HepG2 (cell line): ENCODE results near the gene PYCARD. TPM values are rescaled to one million over a fixed set of nuclear protein-coding genes. Genes with fewer than 3 reads are reported as not detected.

Experiments
- ATF7-NPFF ChIP-seq: sonication (generic); formaldehyde crosslinking; IDR thresholded peaks from 2 replicates; pipeline ENCODE4 v1.8.1; 2023; ENCODE audit warnings: mild to moderate bottlenecking, low read depth, missing genetic modification reagents, moderate library complexity
- CBFB ChIP-seq: sonication (generic); formaldehyde crosslinking; IDR thresholded peaks from 2 replicates; pipeline ENCODE4 v1.4.0; 2020; ENCODE audit warnings: missing genetic modification reagents
- CEBPG ChIP-seq: IDR thresholded peaks from 2 replicates; pipeline ENCODE4 v1.6.1; 2016
- CREM ChIP-seq, 2 experiments: sonication (generic) in 1 of 2; formaldehyde crosslinking in 1 of 2; IDR thresholded peaks; 2 replicates each; pipeline versions ENCODE4 v1.4.0 to v1.6.1; 2016 to 2020; ENCODE audit warnings: antibody characterized with exemption in 1 of 2, mild to moderate bottlenecking in 1 of 2, missing genetic modification reagents in 1 of 2
- EEA1 ChIP-seq: sonication (generic); formaldehyde crosslinking; IDR thresholded peaks from 2 replicates; pipeline ENCODE4 v1.5.1; 2020; ENCODE audit warnings: mild to moderate bottlenecking, missing genetic modification reagents, borderline replicate concordance
- ELF1 ChIP-seq: sonication (generic); formaldehyde crosslinking; IDR thresholded peaks from 2 replicates; pipeline ENCODE4 v1.4.0; 2020; ENCODE audit warnings: missing genetic modification reagents
- GFI1 ChIP-seq: sonication (generic); formaldehyde crosslinking; IDR thresholded peaks from 2 replicates; pipeline ENCODE4 v1.5.0; 2020; ENCODE audit warnings: missing genetic modification reagents, mild to moderate bottlenecking, borderline replicate concordance
- IRF2 ChIP-seq: IDR thresholded peaks from 2 replicates; pipeline ENCODE4 v1.6.1; 2018; ENCODE audit warnings: missing genetic modification reagents, missing compliant biosample characterization
- ISL2 ChIP-seq: sonication (generic); formaldehyde crosslinking; IDR thresholded peaks from 2 replicates; pipeline ENCODE4 v1.5.0; 2020; ENCODE audit warnings: missing genetic modification reagents
- KLF9 ChIP-seq: IDR thresholded peaks from 2 replicates; pipeline ENCODE4 v1.6.1; 2016; ENCODE audit warnings: low read depth
- LCORL ChIP-seq, 2 experiments: fragments of 450-650 bp in 1 of 2; sonication (generic) in 1 of 2; formaldehyde crosslinking in 1 of 2; IDR thresholded peaks; 2 replicates each; pipeline versions ENCODE4 v1.5.0 to v1.6.1; 2017 to 2020; ENCODE audit warnings: antibody characterized with exemption in 1 of 2, missing genetic modification reagents in 1 of 2
- MTA1 ChIP-seq: sonication (generic); formaldehyde crosslinking; IDR thresholded peaks from 2 replicates; pipeline ENCODE4 v1.4.0; 2020; ENCODE audit warnings: missing genetic modification reagents, mild to moderate bottlenecking, borderline replicate concordance
- NFKBIZ ChIP-seq: IDR thresholded peaks from 2 replicates; pipeline ENCODE4 v1.6.1; 2018; ENCODE audit warnings: missing genetic modification reagents, missing compliant biosample characterization
- NKX3-1 ChIP-seq: sonication (generic); formaldehyde crosslinking; IDR thresholded peaks from 2 replicates; pipeline ENCODE4 v1.5.0; 2020; ENCODE audit warnings: missing genetic modification reagents
- PAWR ChIP-seq: sonication (generic); formaldehyde crosslinking; IDR thresholded peaks from 2 replicates; pipeline ENCODE4 v1.4.0; 2020; ENCODE audit warnings: missing genetic modification reagents, mild to moderate bottlenecking, borderline replicate concordance
- PAX8 ChIP-seq: sonication (generic); formaldehyde crosslinking; IDR thresholded peaks from 2 replicates; pipeline ENCODE4 v1.8.0; 2022; ENCODE audit warnings: mild to moderate bottlenecking, missing genetic modification reagents, borderline replicate concordance
- RELA ChIP-seq: sonication (generic); formaldehyde crosslinking; IDR thresholded peaks from 2 replicates; pipeline ENCODE4 v1.4.0; 2020; ENCODE audit warnings: missing genetic modification reagents
- RORA ChIP-seq: sonication (generic); formaldehyde crosslinking; IDR thresholded peaks from 2 replicates; pipeline ENCODE4 v1.5.0; 2020; ENCODE audit warnings: mild to moderate bottlenecking, missing genetic modification reagents, moderate library complexity
- TAF15 ChIP-seq: fragments of 200-400 bp; formaldehyde crosslinking; IDR thresholded peaks from one replicate; pipeline ENCODE4 v1.6.1; 2018; ENCODE audit warnings: mild to moderate bottlenecking, low read depth, low read length; ENCODE audit not compliant: poor library complexity, severe bottlenecking
- YEATS4 ChIP-seq: sonication (generic); formaldehyde crosslinking; IDR thresholded peaks from 2 replicates; pipeline ENCODE4 v1.4.0; 2020; ENCODE audit warnings: missing genetic modification reagents, borderline replicate concordance
- ZFP90 ChIP-seq: sonication (generic); formaldehyde crosslinking; IDR thresholded peaks from 2 replicates; pipeline ENCODE4 v1.8.0; 2022; ENCODE audit warnings: missing genetic modification reagents, mild to moderate bottlenecking, inconsistent platforms, borderline replicate concordance
- ZFY ChIP-seq: sonication (generic); formaldehyde crosslinking; IDR thresholded peaks from 2 replicates; pipeline ENCODE4 v1.4.0; 2020; ENCODE audit warnings: missing genetic modification reagents
- ZNF292 ChIP-seq: sonication (generic); formaldehyde crosslinking; IDR thresholded peaks from 2 replicates; pipeline ENCODE4 v1.8.1; 2022; ENCODE audit warnings: mild to moderate bottlenecking, low read depth, missing genetic modification reagents, borderline replicate concordance
- ZNF382 ChIP-seq: sonication (generic); formaldehyde crosslinking; IDR thresholded peaks from 2 replicates; pipeline ENCODE4 v1.5.0; 2020; ENCODE audit warnings: missing genetic modification reagents, mild to moderate bottlenecking, borderline replicate concordance
- ZNF782 ChIP-seq: sonication (generic); formaldehyde crosslinking; IDR thresholded peaks from 2 replicates; pipeline ENCODE4 v1.4.0; 2020; ENCODE audit warnings: missing genetic modification reagents, mild to moderate bottlenecking, borderline replicate concordance
- polyA plus RNA-seq, 8 experiments: library from polyadenylated mRNA; depleted of rRNA in 3 of 8; stranded (reverse) in 7 of 8; unstranded in 1 of 8; fragments of >200 nt; fragmentation: Illumina TruSeq in 4 of 8; extraction: Trizol in 4 of 8; gene quantifications; 2 replicates each; pipeline versions ENCODE4 v1.2.1 to v1.2.3, GENCODE V29; 2011 to 2016; ENCODE audit warnings: low read depth in 4 of 8, missing spikeins in 1 of 8, mixed read lengths in 1 of 8; ENCODE audit not compliant: insufficient read depth in 1 of 8
- total RNA-seq, 5 experiments: library from RNA; depleted of rRNA; stranded (reverse); fragments of >200 nt; fragmentation: Illumina TruSeq; extraction: Trizol; gene quantifications; 2 replicates each; pipeline ENCODE4 v1.2.3, GENCODE V29; 2016; ENCODE audit warnings: low read depth in 1 of 5
- TF ChIP-seq, protein P1 (sequence below): IDR thresholded peaks from 2 replicates; pipeline ENCODE4 v1.6.1; 2016; ENCODE audit warnings: low read depth
- TF ChIP-seq, protein P2 (sequence below): sonication (generic); formaldehyde crosslinking; IDR thresholded peaks from 2 replicates; pipeline ENCODE4 v1.4.0; 2020; ENCODE audit warnings: mild to moderate bottlenecking, missing genetic modification reagents

PYCARD gene
- total and polyA plus RNA-seq, 2 of the 13 experiments (the other 11 are each of a cell fraction or from before 2014, with no cell fraction given) = 4.8 to 9.2 TPM

GRCh38 chr16:31179747-31180459 lies 22.7 kb downstream of the PYCARD start, which contains the start of gene FUS (continued):
- TF ChIP-seq KLF9 (CRISPR knock-in tag) (peak; percentile 55; the same call in 1 of the 2 replicates), PAX8 (CRISPR knock-in tag) (peak; percentile 94; the same call in 1 of the 2 replicates), ZNF292 (CRISPR knock-in tag) (no peak), TAF15 (peak; percentile 48), EEA1 (no peak; the same call in 1 of the 2 replicates), NKX3-1 (peak; percentile 95), ELF1 (CRISPR knock-in tag) (peak; percentile 77), CREM (IDR thresholded peaks at IDR 0.05) (peak; percentile 75), CREM (CRISPR knock-in tag; IDR thresholded peaks at IDR 0.05) (peak; percentile 58; the same call in 1 of the 2 replicates), ZFP90 (peak; percentile 80), ZFY (CRISPR knock-in tag) (peak; percentile 89), CBFB (CRISPR knock-in tag) (peak; percentile 88; the same call in 1 of the 2 replicates), ATF7-NPFF (peak; percentile 84), GFI1 (CRISPR knock-in tag) (peak; percentile 84), ZNF782 (CRISPR knock-in tag) (peak; percentile 84; the same call in 1 of the 2 replicates), YEATS4 (peak; percentile 96), RELA (CRISPR knock-in tag) (peak; percentile 87; the same call in 1 of the 2 replicates), IRF2 (CRISPR knock-in tag) (no peak; the same call in 1 of the 2 replicates), ISL2 (CRISPR knock-in tag) (peak; percentile 58), MTA1 (CRISPR knock-in tag) (0 out of 2 replicates have a peak, but pooled peaks have one; percentile 9), ZNF382 (CRISPR knock-in tag) (no peak), NFKBIZ (CRISPR knock-in tag) (peak; percentile 61; the same call in 1 of the 2 replicates), LCORL (IDR thresholded peaks at IDR 0.05) (no peak), LCORL (CRISPR knock-in tag; IDR thresholded peaks at IDR 0.05) (no peak), CEBPG (peak; percentile 56), RORA (no peak), PAWR (CRISPR knock-in tag) (peak; percentile 68; the same call in 1 of the 2 replicates)
- TF ChIP-seq, protein P1, sequence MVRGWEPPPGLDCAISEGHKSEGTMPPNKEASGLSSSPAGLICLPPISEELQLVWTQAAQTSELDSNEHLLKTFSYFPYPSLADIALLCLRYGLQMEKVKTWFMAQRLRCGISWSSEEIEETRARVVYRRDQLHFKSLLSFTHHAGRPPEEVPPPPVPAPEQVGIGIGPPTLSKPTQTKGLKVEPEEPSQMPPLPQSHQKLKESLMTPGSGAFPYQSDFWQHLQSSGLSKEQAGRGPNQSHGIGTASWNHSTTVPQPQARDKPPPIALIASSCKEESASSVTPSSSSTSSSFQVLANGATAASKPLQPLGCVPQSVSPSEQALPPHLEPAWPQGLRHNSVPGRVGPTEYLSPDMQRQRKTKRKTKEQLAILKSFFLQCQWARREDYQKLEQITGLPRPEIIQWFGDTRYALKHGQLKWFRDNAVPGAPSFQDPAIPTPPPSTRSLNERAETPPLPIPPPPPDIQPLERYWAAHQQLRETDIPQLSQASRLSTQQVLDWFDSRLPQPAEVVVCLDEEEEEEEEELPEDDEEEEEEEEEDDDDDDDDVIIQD = peak; percentile 68; the same call in 1 of the 2 replicates
- TF ChIP-seq, protein P2, sequence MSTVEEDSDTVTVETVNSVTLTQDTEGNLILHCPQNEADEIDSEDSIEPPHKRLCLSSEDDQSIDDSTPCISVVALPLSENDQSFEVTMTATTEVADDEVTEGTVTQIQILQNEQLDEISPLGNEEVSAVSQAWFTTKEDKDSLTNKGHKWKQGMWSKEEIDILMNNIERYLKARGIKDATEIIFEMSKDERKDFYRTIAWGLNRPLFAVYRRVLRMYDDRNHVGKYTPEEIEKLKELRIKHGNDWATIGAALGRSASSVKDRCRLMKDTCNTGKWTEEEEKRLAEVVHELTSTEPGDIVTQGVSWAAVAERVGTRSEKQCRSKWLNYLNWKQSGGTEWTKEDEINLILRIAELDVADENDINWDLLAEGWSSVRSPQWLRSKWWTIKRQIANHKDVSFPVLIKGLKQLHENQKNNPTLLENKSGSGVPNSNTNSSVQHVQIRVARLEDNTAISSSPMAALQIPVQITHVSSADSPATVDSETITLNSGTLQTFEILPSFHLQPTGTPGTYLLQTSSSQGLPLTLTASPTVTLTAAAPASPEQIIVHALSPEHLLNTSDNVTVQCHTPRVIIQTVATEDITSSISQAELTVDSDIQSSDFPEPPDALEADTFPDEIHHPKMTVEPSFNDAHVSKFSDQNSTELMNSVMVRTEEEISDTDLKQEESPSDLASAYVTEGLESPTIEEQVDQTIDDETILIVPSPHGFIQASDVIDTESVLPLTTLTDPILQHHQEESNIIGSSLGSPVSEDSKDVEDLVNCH (CRISPR knock-in tag) = 0 out of 2 replicates have a peak, but pooled peaks have one; percentile 87
